Dermis blood vessel endothelial cell (primary cell): ENCODE measurements around the gene LHFPL2. TPM values are rescaled to one million over a fixed set of nuclear protein-coding genes. Genes with fewer than 3 reads are reported as not detected.

Experiments
- DNase-seq: peaks from one replicate; pipeline ENCODE4 v3.0.0; 2010
- total RNA-seq: library from RNA; depleted of rRNA; stranded (reverse); fragments of >200 nt; gene quantifications from 2 replicates; pipeline ENCODE4 v1.2.3, GENCODE V29; 2014

LHFPL2 gene
- total RNA-seq, 1 donor from 2014 or later = 67.7 TPM

- no peak for DNase-seq
Observed at GRCh38 chr5:78519198-78519941, 129.2 kb downstream of the LHFPL2 start.

- peak; percentile 92 for DNase-seq
Observed at GRCh38 chr5:78518365-78519197, 130.0 kb downstream of the LHFPL2 start.

- DNase-seq = no peak
Observed at GRCh38 chr5:78515670-78516069, 132.9 kb downstream of the LHFPL2 start.

- DNase-seq = no peak
Observed at GRCh38 chr5:78514427-78515330, 133.9 kb downstream of the LHFPL2 start.

- no peak for DNase-seq
Observed at GRCh38 chr5:78513441-78513840, 135.1 kb downstream of the LHFPL2 start.

GRCh38 chr5:78512435-78512834 is 136.1 kb downstream of the LHFPL2 start:
- DNase-seq = no peak

GRCh38 chr5:78511121-78511906 is 137.3 kb downstream of the LHFPL2 start:
- DNase-seq = no peak

GRCh38 chr5:78509884-78510769 is 138.4 kb downstream of the LHFPL2 start:
- peak; percentile 54 for DNase-seq

- no peak for DNase-seq
Observed at GRCh38 chr5:78509145-78509865, 139.3 kb downstream of the LHFPL2 start.

GRCh38 chr5:78508186-78508765 is 140.3 kb downstream of the LHFPL2 start:
- no peak for DNase-seq

GRCh38 chr5:78507531-78507930 is 141.0 kb downstream of the LHFPL2 start:
- DNase-seq = no peak

- no peak for DNase-seq
Observed at GRCh38 chr5:78506261-78507024, 142.1 kb downstream of the LHFPL2 start.

- no peak for DNase-seq
Observed at GRCh38 chr5:78505860-78506259, 142.7 kb downstream of the LHFPL2 start.

- DNase-seq = peak; percentile 100
Observed at GRCh38 chr5:78504704-78505677, 143.6 kb downstream of the LHFPL2 start.

GRCh38 chr5:78503958-78504653 is 144.5 kb downstream of the LHFPL2 start:
- DNase-seq = no peak

GRCh38 chr5:78501411-78502352 is 146.9 kb downstream of the LHFPL2 start:
- DNase-seq = no peak
